ENCODE data around the gene ARMH3. TPM values are rescaled to one million over a fixed set of nuclear protein-coding genes. Genes with fewer than 3 reads are reported as not detected.

ARMH3 gene
- total and polyA plus RNA-seq, 8 donors: 3.5 to 29.0 (median 17.2) TPM

DNA sequence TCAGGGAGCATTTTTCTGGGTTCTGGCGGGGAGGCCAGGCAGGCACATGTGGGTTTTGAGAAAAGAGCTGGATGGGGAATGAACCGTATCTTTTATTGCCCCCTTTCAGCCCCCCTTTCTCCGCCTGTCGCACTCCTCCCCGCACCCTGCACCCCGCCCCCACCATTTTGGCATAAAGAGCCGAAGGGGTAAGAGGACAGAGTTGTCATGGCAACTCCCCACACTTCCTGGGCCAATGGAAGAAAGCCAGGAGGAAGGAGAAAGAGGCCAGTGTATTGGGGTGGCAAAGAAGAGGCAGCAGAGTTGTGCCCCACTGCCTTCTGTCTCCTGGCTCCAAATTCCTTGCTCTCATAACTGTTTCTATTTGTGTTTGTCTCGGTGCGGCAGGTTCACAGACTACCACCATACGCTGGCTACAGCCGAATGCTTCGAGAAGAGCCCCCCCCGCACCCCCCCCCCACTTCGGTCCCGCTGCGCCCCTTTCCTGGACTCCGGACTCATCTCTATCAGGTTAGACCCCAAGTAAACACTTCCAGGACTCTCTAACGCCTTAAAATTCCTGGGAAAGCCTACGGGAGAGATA, 215.8 kb downstream of the ARMH3 start:
- H3K27me3 ChIP-seq: no peaks in the 10 kb centered on the region
- 1 to 6% (median 4%) methylated on average over 19 of the region's 19 CpGs for WGBS, 5 donors
- H3K4me3 ChIP-seq: peak overlapping the region; percentile 33 to 51 (median 42)
- H3K9me3 ChIP-seq: no peaks in the 10 kb centered on the region
- peaks cover 0 to 7% (median 3%) of the 10 kb centered on the region in 4 donors for H3K36me3 ChIP-seq
- intact Hi-C loops (cut with DNase I; ENCODE audit: low total_unique reads): no loop called here
- peaks cover 24 to 54% (median 31%) of the 10 kb centered on the region in 4 donors for H3K4me1 ChIP-seq
- no peak overlapping the region for H3K27ac ChIP-seq
- TF ChIP-seq EP300 (IDR thresholded peaks at IDR 0.05) (no peak), CTCF (IDR thresholded peaks at IDR 0.05) (no peak), POLR2AphosphoS5 (IDR thresholded peaks at IDR 0.05) (no peak), POLR2A (IDR thresholded peaks at IDR 0.05) (no peak)
- DNase-seq: peak in 1 of 2 donors; percentile 63

DNA sequence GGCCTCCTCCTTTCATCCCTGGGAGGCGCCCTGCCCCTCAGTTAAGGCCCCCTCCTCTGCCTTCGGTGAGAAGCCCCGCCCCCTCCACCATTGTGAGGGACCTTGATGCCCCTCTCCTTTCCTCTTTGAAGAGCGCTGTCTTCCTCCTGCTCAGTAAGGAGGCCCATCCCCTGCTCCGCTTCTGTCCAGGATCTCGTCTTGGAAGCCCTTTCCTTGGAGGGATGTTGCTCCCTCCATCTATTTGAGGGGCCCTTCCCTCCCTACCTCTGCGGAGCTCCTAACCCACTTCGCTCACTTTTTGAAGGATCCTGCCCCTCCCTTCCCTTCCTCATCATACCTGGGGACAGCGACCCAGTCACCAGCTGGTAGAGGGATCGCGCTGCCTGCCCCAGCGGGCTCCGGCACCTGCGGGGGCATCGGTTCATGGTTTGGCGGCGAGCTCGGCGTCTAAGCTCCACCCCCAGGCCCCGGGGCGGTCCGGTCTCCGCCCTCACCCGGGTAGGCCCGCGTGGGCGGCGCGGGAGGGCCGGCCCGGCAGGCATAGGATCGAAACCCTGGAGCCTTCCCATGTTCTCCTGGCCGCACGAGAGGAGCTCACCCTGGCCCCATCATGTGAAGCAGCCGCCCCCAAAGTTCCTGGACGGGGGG, 216.4 kb downstream of the ARMH3 start:
- H3K4me1 ChIP-seq: peaks cover 24 to 55% (median 31%) of the 10 kb centered on the region in 4 donors
- peak overlapping the region; percentile 33 to 51 (median 42) for H3K4me3 ChIP-seq
- no peak for TF ChIP-seq EP300 (IDR thresholded peaks at IDR 0.05)
- no peak for TF ChIP-seq POLR2A (IDR thresholded peaks at IDR 0.05)
- no peak for TF ChIP-seq CTCF (IDR thresholded peaks at IDR 0.05)
- TF ChIP-seq POLR2AphosphoS5 (IDR thresholded peaks at IDR 0.05): no peak
- H3K9me3 ChIP-seq: no peaks in the 10 kb centered on the region
- no peaks in the 10 kb centered on the region for H3K27me3 ChIP-seq
- no peak overlapping the region for H3K27ac ChIP-seq
- peak; percentile 60 to 72 for DNase-seq
- intact Hi-C loops (cut with DNase I; ENCODE audit: low total_unique reads): loop anchor here (10.0 kb wide), 1 partner anchor 175 kb away; no protein-coding TSS in a partner anchor
- peaks cover 0 to under 1% (median 0%) of the 10 kb centered on the region in 4 donors for H3K36me3 ChIP-seq
- WGBS, 5 donors: 12 to 25% (median 15%) methylated on average over 20 to 36 of the region's 36 CpGs

GRCh38 chr10:101839002-101839401, 217.0 kb downstream of the ARMH3 start:
- H3K9me3 ChIP-seq: no peaks in the 10 kb centered on the region
- H3K27me3 ChIP-seq: no peaks in the 10 kb centered on the region
- DNase-seq: no peak
- WGBS, 5 donors: 86 to 100% (median 100%) methylated on average over 1 of the region's 1 CpG
- no peak overlapping the region for H3K4me3 ChIP-seq
- no peak overlapping the region for H3K27ac ChIP-seq
- H3K36me3 ChIP-seq: no peaks in the 10 kb centered on the region
- intact Hi-C loops (cut with DNase I; ENCODE audit: low total_unique reads): loop anchor here (10.0 kb wide), 1 partner anchor 176 kb away; no protein-coding TSS in a partner anchor
- H3K4me1 ChIP-seq: peaks cover 24 to 49% (median 29%) of the 10 kb centered on the region in 4 donors
- TF ChIP-seq CTCF (IDR thresholded peaks at IDR 0.05): no peak
- no peak for TF ChIP-seq POLR2A (IDR thresholded peaks at IDR 0.05)
- no peak for TF ChIP-seq POLR2AphosphoS5 (IDR thresholded peaks at IDR 0.05)
- TF ChIP-seq EP300 (IDR thresholded peaks at IDR 0.05): no peak

GRCh38 chr10:101838416-101838970, 217.5 kb downstream of the ARMH3 start:
- no peak overlapping the region for H3K27ac ChIP-seq
- TF ChIP-seq EP300 (IDR thresholded peaks at IDR 0.05) (no peak), POLR2A (IDR thresholded peaks at IDR 0.05) (no peak), CTCF (IDR thresholded peaks at IDR 0.05) (no peak), POLR2AphosphoS5 (IDR thresholded peaks at IDR 0.05) (no peak)
- no peaks in the 10 kb centered on the region for H3K9me3 ChIP-seq
- DNase-seq: no peak
- H3K4me3 ChIP-seq: no peak overlapping the region
- WGBS, 5 donors: 81 to 90% (median 82%) methylated on average over 6 of the region's 6 CpGs
- intact Hi-C loops (cut with DNase I; ENCODE audit: low total_unique reads): loop anchor here (10.0 kb wide), 1 partner anchor 176 kb away; no protein-coding TSS in a partner anchor
- H3K27me3 ChIP-seq: no peaks in the 10 kb centered on the region
- no peaks in the 10 kb centered on the region for H3K36me3 ChIP-seq
- H3K4me1 ChIP-seq: peaks cover 20 to 44% (median 26%) of the 10 kb centered on the region in 4 donors

Data from stomach (tissue), 9 donors.